Naive thymus-derived CD4-positive, alpha-beta T cell (primary cell): Measurements from ENCODE around the gene LSR. TPM values are rescaled to one million over a fixed set of nuclear protein-coding genes. Genes with fewer than 3 reads are reported as not detected.
A peak's percentile ranks its signal among the peaks of the same experiment; 100 is the strongest.
"Not testable (repeated sequence)": the region's sequence is repeated elsewhere in the genome, so short reads cannot be mapped to it uniquely, and the experiment has no call there.

ENCODE experiments used
- ATAC-seq: fragments of 150-1000 bp; cut with Tn5 transposase; 2 replicates; pipeline ENCODE4 v1.10.0; 2021; ENCODE audit warnings: mild to moderate bottlenecking, moderate library complexity
- CTCF ChIA-PET: fragments of 350-600 bp; sonication (Branson Sonifier 250); formaldehyde crosslinking; loops from one replicate; lab custom pipeline; 2021; ENCODE audit warnings: antibody characterized with exemption; lab: Charles Lee
- POLR2A ChIA-PET: fragments of 350-600 bp; sonication (Branson Sonifier 250); formaldehyde crosslinking; loops from one replicate; lab custom pipeline; 2021; ENCODE audit warnings: antibody characterized with exemption, inconsistent platforms; lab: Charles Lee
- DNase-seq, 9 donors: peaks; one replicate each; pipeline versions ENCODE4 v3.0.0 to v3.0.0-alpha.2; 2020 to 2022; ENCODE audit warnings: mixed read lengths in 1 of 9
- H3K27ac ChIP-seq: one replicate; pipeline ENCODE4 v1.7.0; 2013; ENCODE audit warnings: mild to moderate bottlenecking, low read depth, low read length, moderate library complexity
- H3K27me3 ChIP-seq, 2 donors: one replicate each; pipeline ENCODE4 v1.7.0; 2013; ENCODE audit warnings: low read length in 2 of 2, mild to moderate bottlenecking in 2 of 2, moderate library complexity in 2 of 2; ENCODE audit not compliant: control insufficient read depth in 2 of 2, insufficient read depth in 2 of 2
- H3K36me3 ChIP-seq, 3 experiments: 1 replicate in 2 of 3; 2 replicates in 1 of 3; pipeline ENCODE4 v1.7.0; 2013; ENCODE audit warnings: low read length in 3 of 3, mild to moderate bottlenecking in 3 of 3, moderate library complexity in 1 of 3; ENCODE audit not compliant: insufficient read depth in 3 of 3, control insufficient read depth in 2 of 3
- H3K4me1 ChIP-seq, 2 donors: one replicate each; pipeline ENCODE4 v1.7.0; 2013; ENCODE audit warnings: low read length in 2 of 2, mild to moderate bottlenecking in 2 of 2, moderate library complexity in 1 of 2; ENCODE audit not compliant: control insufficient read depth in 2 of 2, insufficient read depth in 2 of 2
- H3K4me3 ChIP-seq: 2 replicates; pipeline ENCODE4 v1.7.0; 2013; ENCODE audit warnings: mild to moderate bottlenecking, low read length
- H3K9me3 ChIP-seq, 3 experiments: 1 replicate in 2 of 3; 2 replicates in 1 of 3; pipeline ENCODE4 v1.7.0; 2013; ENCODE audit warnings: low read length in 3 of 3; ENCODE audit not compliant: control insufficient read depth in 2 of 3
- H3K27ac Mint-ChIP-seq, 9 donors: one replicate each; pipeline ENCODE4 v1.8.0; 2020 to 2022; ENCODE audit warnings: mixed read lengths in 9 of 9, mild to moderate bottlenecking in 8 of 9, moderate library complexity in 5 of 9, inconsistent platforms in 2 of 9
- H3K27me3 Mint-ChIP-seq, 5 donors: one replicate each; pipeline ENCODE4 v1.8.0; 2021 to 2022; ENCODE audit warnings: mixed read lengths in 5 of 5, mild to moderate bottlenecking in 1 of 5
- H3K36me3 Mint-ChIP-seq, 5 donors: one replicate each; pipeline ENCODE4 v1.8.0; 2020 to 2022; ENCODE audit warnings: mixed read lengths in 5 of 5, mild to moderate bottlenecking in 3 of 5, inconsistent platforms in 1 of 5
- H3K4me1 Mint-ChIP-seq, 7 donors: one replicate each; pipeline ENCODE4 v1.8.0; 2020 to 2022; ENCODE audit warnings: mixed read lengths in 7 of 7, mild to moderate bottlenecking in 3 of 7, inconsistent platforms in 1 of 7
- H3K4me3 Mint-ChIP-seq, 10 donors: one replicate each; pipeline ENCODE4 v1.8.0; 2020 to 2022; ENCODE audit warnings: mild to moderate bottlenecking in 10 of 10, mixed read lengths in 10 of 10, moderate library complexity in 6 of 10, inconsistent platforms in 2 of 10
- H3K9me3 Mint-ChIP-seq, 11 donors: one replicate each; pipeline ENCODE4 v1.8.0; 2020 to 2022; ENCODE audit warnings: mixed read lengths in 11 of 11, mild to moderate bottlenecking in 4 of 11, inconsistent platforms in 1 of 11, moderate library complexity in 1 of 11
- intact Hi-C, 2 donors: fragments of 100-400 bp; cut with micrococcal nuclease; formaldehyde crosslinking; loops; one replicate each; pipeline ENCODE4 v1.15.1; 2023
- polyA plus RNA-seq, 2 donors: library from polyadenylated mRNA; unstranded; fragments of 300-500 nt; fragmentation: Illumina TruSeq; gene quantifications; one replicate each; pipeline ENCODE4 v1.2.3, GENCODE V29; 2021
- total RNA-seq, 6 experiments: library from RNA in 5 of 6; stranded (reverse) in 5 of 6; gene quantifications; 1 replicate in 5 of 6; 2 replicates in 1 of 6; pipeline ENCODE4 v1.2.3 and lab custom pipeline; 2021 to 2026

LSR gene
- total and polyA plus RNA-seq, 7 experiments from 2014 or later, result 4.6 to 59.3 (median 25.1) TPM

GRCh38 chr19:35236638-35237400 is 12.0 kb upstream of the LSR start:
- Histone ChIP-seq H3K9me3 (peaks cover 0 to 5% (median 5%) of the 10 kb centered on the region in 3 experiments), H3K27me3 (no peaks in the 10 kb centered on the region), H3K4me1 (peaks cover 13 to 17% of the 10 kb centered on the region in 2 donors), H3K36me3 (no peaks in the 10 kb centered on the region), H3K4me3 (no peak overlapping the region), H3K27ac (no peak overlapping the region)
- ChIA-PET POLR2A (interaction anchor here (0.5 to 2.6 kb wide), 12 partner anchors 12 to 91 kb away, joined by 3 to 16 read pairs (median 6); partner anchors contain the start of gene FXYD5), CTCF (interaction anchor here (0.6 to 2.4 kb wide), 7 partner anchors 23 to 258 kb away, joined by 3 to 7 read pairs (median 4); no protein-coding TSS in a partner anchor)
- ATAC-seq (no peak), DNase-seq (peak in 3 of 9 donors; percentile 15 to 35 (median 23))
- Mint-ChIP-seq H3K36me3 (peaks cover 5 to 16% (median 8%) of the 10 kb centered on the region in 5 donors), H3K9me3 (peaks cover 0 to 15% (median 11%) of the 10 kb centered on the region in 11 donors), H3K27ac (peak overlapping the region in 6 of 9 donors; percentile 11 to 62 (median 26)), H3K4me1 (peaks cover 13 to 45% (median 35%) of the 10 kb centered on the region in 7 donors), H3K4me3 (no peak overlapping the region), H3K27me3 (peaks cover 0 to 20% (median 0%) of the 10 kb centered on the region in 5 donors)
- intact Hi-C loops, result loop anchor here in 1 of 2 donors (1.0 kb wide), 1 partner anchor 115 kb away; no protein-coding TSS in a partner anchor

GRCh38 chr19:35239597-35239996 is 9.2 kb upstream of the LSR start:
- H3K27ac ChIP-seq, intact Hi-C loops, DNase-seq, H3K9me3 ChIP-seq, ATAC-seq, H3K36me3 ChIP-seq, H3K27me3 ChIP-seq, H3K4me3 ChIP-seq: not testable (repeated sequence)
- Mint-ChIP-seq H3K27me3 (peaks cover 0 to 35% (median under 1%) of the 10 kb centered on the region in 5 donors), H3K4me3 (peak overlapping the region in 6 of 10 donors; percentile 54 to 84 (median 68)), H3K27ac (peak overlapping the region in 8 of 9 donors; percentile 85 to 97 (median 93)), H3K36me3 (peaks cover 5 to 18% (median 12%) of the 10 kb centered on the region in 5 donors), H3K4me1 (peaks cover 15 to 45% (median 35%) of the 10 kb centered on the region in 7 donors), H3K9me3 (peaks cover 4 to 29% (median 17%) of the 10 kb centered on the region in 11 donors)
- POLR2A ChIA-PET, result interaction anchor here (0.7 to 3.8 kb wide), 15 partner anchors 10 to 97 kb away, joined by 3 to 20 read pairs (median 4); partner anchors contain the start of gene FXYD7
- CTCF ChIA-PET, result interaction anchor here (0.8 to 1.8 kb wide), 5 partner anchors 11 to 94 kb away, joined by 3 to 5 read pairs (median 3); no protein-coding TSS in a partner anchor
- peaks cover 13 to 17% of the 10 kb centered on the region in 2 donors for H3K4me1 ChIP-seq

GRCh38 chr19:35240327-35240726 is 8.5 kb upstream of the LSR start:
- Histone ChIP-seq H3K36me3 (no peaks in the 10 kb centered on the region), H3K27ac (peak overlapping the region; percentile 53), H3K4me3 (peak overlapping the region; percentile 8), H3K9me3 (peaks cover 0 to 8% (median 7%) of the 10 kb centered on the region in 3 experiments), H3K27me3 (no peaks in the 10 kb centered on the region), H3K4me1 (peaks cover 13 to 17% of the 10 kb centered on the region in 2 donors)
- intact Hi-C loops, result loop anchor here in 1 of 2 donors (2.0 kb wide), 1 partner anchor 24 kb away; no protein-coding TSS in a partner anchor
- Mint-ChIP-seq H3K36me3 (peaks cover 5 to 16% (median 12%) of the 10 kb centered on the region in 5 donors), H3K4me1 (peaks cover 15 to 41% (median 32%) of the 10 kb centered on the region in 7 donors), H3K27ac (peak overlapping the region; percentile 80 to 97 (median 93)), H3K9me3 (peaks cover 4 to 30% (median 19%) of the 10 kb centered on the region in 11 donors), H3K4me3 (peak overlapping the region; percentile 34 to 84 (median 68)), H3K27me3 (peaks cover 0 to 39% (median 4%) of the 10 kb centered on the region in 5 donors)
- peak; percentile 96 for ATAC-seq
- DNase-seq, result peak in 8 of 9 donors; percentile 14 to 80 (median 69)
- ChIA-PET CTCF (interaction anchor here (0.9 to 2.5 kb wide), 9 partner anchors 10 to 95 kb away, joined by 3 to 7 read pairs (median 4); no protein-coding TSS in a partner anchor), POLR2A (interaction anchor here (0.8 to 3.8 kb wide), 18 partner anchors 10 to 98 kb away, joined by 3 to 20 read pairs (median 4); partner anchors contain the start of genes FXYD5 and FXYD7)

GRCh38 chr19:35241417-35241816 is 7.4 kb upstream of the LSR start:
- no peak overlapping the region for H3K4me3 ChIP-seq
- no peaks in the 10 kb centered on the region for H3K27me3 ChIP-seq
- POLR2A ChIA-PET, result interaction anchor here (0.5 to 3.8 kb wide), 15 partner anchors 14 to 472 kb away, joined by 3 to 20 read pairs (median 4); partner anchors contain the start of genes FXYD5 and FXYD7
- no peaks in the 10 kb centered on the region for H3K36me3 ChIP-seq
- DNase-seq (no peak), ATAC-seq (no peak)
- intact Hi-C loops, result loop anchor here in 1 of 2 donors (2.0 kb wide), 1 partner anchor 25 kb away; no protein-coding TSS in a partner anchor
- peaks cover 13 to 17% of the 10 kb centered on the region in 2 donors for H3K4me1 ChIP-seq
- peaks cover 15 to 39% (median 31%) of the 10 kb centered on the region in 7 donors for H3K4me1 Mint-ChIP-seq
- H3K36me3 Mint-ChIP-seq, result peaks cover 5 to 19% (median 12%) of the 10 kb centered on the region in 5 donors
- H3K4me3 Mint-ChIP-seq, result peak overlapping the region in 1 of 10 donors; percentile 70
- H3K27me3 Mint-ChIP-seq, result peaks cover 0 to 47% (median 4%) of the 10 kb centered on the region in 5 donors
- peak overlapping the region in 7 of 9 donors; percentile 85 to 97 (median 93) for H3K27ac Mint-ChIP-seq
- no peak overlapping the region for H3K27ac ChIP-seq
- CTCF ChIA-PET, result interaction anchor here (1.1 to 2.5 kb wide), 5 partner anchors 14 to 127 kb away, joined by 3 to 7 read pairs (median 5); no protein-coding TSS in a partner anchor
- peaks cover 0 to 8% (median 7%) of the 10 kb centered on the region in 3 experiments for H3K9me3 ChIP-seq
- peaks cover 4 to 34% (median 19%) of the 10 kb centered on the region in 11 donors for H3K9me3 Mint-ChIP-seq

- peak overlapping the region in 4 of 9 donors; percentile 85 to 90 (median 89) for H3K27ac Mint-ChIP-seq
- peaks cover 3 to 13% (median 8%) of the 10 kb centered on the region in 5 donors for H3K36me3 Mint-ChIP-seq
- peaks cover 0 to 70% (median 5%) of the 10 kb centered on the region in 5 donors for H3K27me3 Mint-ChIP-seq
- Histone ChIP-seq H3K27ac (no peak overlapping the region), H3K9me3 (peaks cover 0 to 4% (median 3%) of the 10 kb centered on the region in 3 experiments), H3K27me3 (no peaks in the 10 kb centered on the region), H3K36me3 (no peaks in the 10 kb centered on the region), H3K4me1 (peaks cover 0 to 4% of the 10 kb centered on the region in 2 donors), H3K4me3 (no peak overlapping the region)
- no peak for ATAC-seq
- DNase-seq, result no peak
- H3K4me1 Mint-ChIP-seq, result peaks cover 18 to 36% (median 34%) of the 10 kb centered on the region in 7 donors
- ChIA-PET CTCF (no interaction called here), POLR2A (no interaction called here)
- H3K4me3 Mint-ChIP-seq, result peak overlapping the region in 8 of 10 donors; percentile 42 to 92 (median 88)
- intact Hi-C loops, result loop anchor here in 1 of 2 donors (1.0 kb wide), 2 partner anchors 222 to 249 kb away; no protein-coding TSS in a partner anchor
- H3K9me3 Mint-ChIP-seq, result peaks cover 0 to 23% (median 9%) of the 10 kb centered on the region in 11 donors
Measured at GRCh38 chr19:35246466-35247092, 2.2 kb upstream of the LSR start.
